ENCODE measurements around the gene TBC1D7. TPM values are rescaled to one million over a fixed set of nuclear protein-coding genes. Genes with fewer than 3 reads are reported as not detected.
A peak's percentile ranks its signal among the peaks of the same experiment; 100 is the strongest.
"Not testable (repeated sequence)": the region's sequence is repeated elsewhere in the genome, so short reads cannot be mapped to it uniquely, and the experiment has no call there.

TBC1D7 gene
- total RNA-seq, 1 experiment from 2014 or later: 48.1 TPM

- in situ Hi-C loops (cut with HindIII; ENCODE audit: low pct_unique_long_range_greater_than_20kb, low sequenced_read_pairs): no loop called here
- DNase-seq (ENCODE audit: low read depth): no peak
Observed at GRCh38 chr6:13332349-13332706, 4.0 kb upstream of the TBC1D7 start.

- peak; percentile 42 for DNase-seq (ENCODE audit: low read depth)
- in situ Hi-C loops (cut with HindIII; ENCODE audit: low pct_unique_long_range_greater_than_20kb, low sequenced_read_pairs): no loop called here
Observed at GRCh38 chr6:13331516-13332348, 3.4 kb upstream of the TBC1D7 start.

GRCh38 chr6:13328875-13329183 lies 492 bp upstream of the TBC1D7 start:
- no peak for DNase-seq (ENCODE audit: low read depth)
- in situ Hi-C loops (cut with HindIII; ENCODE audit: low pct_unique_long_range_greater_than_20kb, low sequenced_read_pairs): no loop called here

GRCh38 chr6:13327691-13328075 lies 654 bp downstream of the TBC1D7 start:
- in situ Hi-C loops (cut with HindIII; ENCODE audit: low pct_unique_long_range_greater_than_20kb, low sequenced_read_pairs): no loop called here
- no peak for DNase-seq (ENCODE audit: low read depth)

- in situ Hi-C loops (cut with HindIII; ENCODE audit: low pct_unique_long_range_greater_than_20kb, low sequenced_read_pairs); DNase-seq (ENCODE audit: low read depth): not testable (repeated sequence)
Observed at GRCh38 chr6:13326031-13326586, 2.2 kb downstream of the TBC1D7 start.

GRCh38 chr6:13319891-13320564 lies 8.3 kb downstream of the TBC1D7 start:
- no peak for DNase-seq (ENCODE audit: low read depth)
- in situ Hi-C loops (cut with HindIII; ENCODE audit: low pct_unique_long_range_greater_than_20kb, low sequenced_read_pairs): no loop called here

GRCh38 chr6:13318821-13319220 lies 9.5 kb downstream of the TBC1D7 start:
- in situ Hi-C loops (cut with HindIII; ENCODE audit: low pct_unique_long_range_greater_than_20kb, low sequenced_read_pairs): no loop called here
- no peak for DNase-seq (ENCODE audit: low read depth)

- in situ Hi-C loops (cut with HindIII; ENCODE audit: low pct_unique_long_range_greater_than_20kb, low sequenced_read_pairs): no loop called here
- DNase-seq (ENCODE audit: low read depth): no peak
Observed at GRCh38 chr6:13315896-13316295, 12.4 kb downstream of the TBC1D7 start.

- no peak for DNase-seq (ENCODE audit: low read depth)
- in situ Hi-C loops (cut with HindIII; ENCODE audit: low pct_unique_long_range_greater_than_20kb, low sequenced_read_pairs): no loop called here
Observed at GRCh38 chr6:13314806-13315205, 13.5 kb downstream of the TBC1D7 start.

- DNase-seq (ENCODE audit: low read depth): no peak
- in situ Hi-C loops (cut with HindIII; ENCODE audit: low pct_unique_long_range_greater_than_20kb, low sequenced_read_pairs): no loop called here
Observed at GRCh38 chr6:13311155-13311554, 17.2 kb downstream of the TBC1D7 start.

GRCh38 chr6:13308332-13308731 lies 20.0 kb downstream of the TBC1D7 start:
- DNase-seq (ENCODE audit: low read depth): no peak
- in situ Hi-C loops (cut with HindIII; ENCODE audit: low pct_unique_long_range_greater_than_20kb, low sequenced_read_pairs): no loop called here

- DNase-seq (ENCODE audit: low read depth): peak; percentile 77
- in situ Hi-C loops (cut with HindIII; ENCODE audit: low pct_unique_long_range_greater_than_20kb, low sequenced_read_pairs): no loop called here
Observed at GRCh38 chr6:13307508-13307995, 20.8 kb downstream of the TBC1D7 start.

- in situ Hi-C loops (cut with HindIII; ENCODE audit: low pct_unique_long_range_greater_than_20kb, low sequenced_read_pairs): no loop called here
- no peak for DNase-seq (ENCODE audit: low read depth)
Observed at GRCh38 chr6:13305791-13306190, 22.5 kb downstream of the TBC1D7 start.

GRCh38 chr6:13305288-13305687 lies 23.0 kb downstream of the TBC1D7 start:
- no peak for DNase-seq (ENCODE audit: low read depth)
- in situ Hi-C loops (cut with HindIII; ENCODE audit: low pct_unique_long_range_greater_than_20kb, low sequenced_read_pairs): no loop called here

- in situ Hi-C loops (cut with HindIII; ENCODE audit: low pct_unique_long_range_greater_than_20kb, low sequenced_read_pairs): no loop called here
- DNase-seq (ENCODE audit: low read depth): no peak
Observed at GRCh38 chr6:13304580-13305260, 23.6 kb downstream of the TBC1D7 start.

- no peak for DNase-seq (ENCODE audit: low read depth)
- in situ Hi-C loops (cut with HindIII; ENCODE audit: low pct_unique_long_range_greater_than_20kb, low sequenced_read_pairs): no loop called here
Observed at GRCh38 chr6:13304101-13304500, 24.2 kb downstream of the TBC1D7 start.

GRCh38 chr6:13303668-13304017 lies 24.7 kb downstream of the TBC1D7 start:
- in situ Hi-C loops (cut with HindIII; ENCODE audit: low pct_unique_long_range_greater_than_20kb, low sequenced_read_pairs): no loop called here
- DNase-seq (ENCODE audit: low read depth): peak; percentile 17

GRCh38 chr6:13302751-13303667 lies 25.3 kb downstream of the TBC1D7 start:
- in situ Hi-C loops (cut with HindIII; ENCODE audit: low pct_unique_long_range_greater_than_20kb, low sequenced_read_pairs): no loop called here
- DNase-seq (ENCODE audit: low read depth): peak; percentile 94
